ENCODE data around the gene LIN37.

LIN37 gene, protein sequence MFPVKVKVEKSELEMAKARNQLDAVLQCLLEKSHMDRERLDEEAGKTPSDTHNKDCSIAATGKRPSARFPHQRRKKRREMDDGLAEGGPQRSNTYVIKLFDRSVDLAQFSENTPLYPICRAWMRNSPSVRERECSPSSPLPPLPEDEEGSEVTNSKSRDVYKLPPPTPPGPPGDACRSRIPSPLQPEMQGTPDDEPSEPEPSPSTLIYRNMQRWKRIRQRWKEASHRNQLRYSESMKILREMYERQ

DNA sequence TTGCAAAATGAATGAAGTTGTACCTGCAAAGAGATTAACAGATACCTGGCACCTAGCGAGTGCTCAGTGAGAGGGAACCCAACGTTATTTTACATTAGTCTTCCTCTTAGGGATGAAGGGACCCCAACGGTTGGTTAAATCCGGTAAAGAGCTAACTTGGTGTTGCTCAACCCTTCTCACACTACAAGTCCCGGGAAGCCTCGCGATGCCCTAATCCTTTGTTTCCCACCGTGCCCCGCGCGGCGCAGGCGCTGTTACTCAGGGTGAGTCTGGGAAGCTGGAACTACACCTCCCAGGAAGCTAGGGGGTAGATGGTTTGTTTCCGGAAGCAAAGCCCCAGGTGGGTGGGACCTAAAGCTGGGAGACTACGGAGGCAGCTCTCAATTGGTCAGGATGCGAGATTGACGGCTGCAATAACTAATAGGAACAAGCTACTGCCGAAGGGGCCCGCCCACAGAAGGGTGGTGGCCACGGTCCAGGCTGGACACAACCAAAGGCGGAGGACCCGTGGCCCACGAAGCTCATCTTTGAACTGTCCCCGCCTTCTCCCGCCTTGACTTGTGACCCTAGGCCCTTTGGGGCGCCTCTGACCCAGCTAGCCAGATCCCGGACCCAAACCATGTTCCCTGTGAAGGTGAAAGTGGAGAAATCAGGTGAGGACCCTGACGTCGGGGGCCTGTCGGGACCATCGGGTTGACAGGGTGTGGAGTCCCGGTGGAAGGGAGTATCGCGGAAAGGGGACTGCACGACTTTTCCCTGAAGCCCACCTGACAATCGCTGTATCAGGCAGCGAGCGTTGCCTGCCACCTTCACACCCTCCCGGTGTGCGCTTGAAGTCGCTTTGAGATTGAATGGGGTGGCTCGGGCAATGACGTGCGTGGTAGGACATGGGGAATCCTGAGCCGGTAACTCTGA lies at the start of gene LIN37:
TSS of gene LIN37 (plus strand) at position 471 of the 915 bp plus-strand sequence. CDS start at position 620, 149 bp downstream.
- peak; percentile 96 to 98 for DNase-seq (ENCODE audit: low read depth in 1 of 2, low spot score in 1 of 2)

DNA sequence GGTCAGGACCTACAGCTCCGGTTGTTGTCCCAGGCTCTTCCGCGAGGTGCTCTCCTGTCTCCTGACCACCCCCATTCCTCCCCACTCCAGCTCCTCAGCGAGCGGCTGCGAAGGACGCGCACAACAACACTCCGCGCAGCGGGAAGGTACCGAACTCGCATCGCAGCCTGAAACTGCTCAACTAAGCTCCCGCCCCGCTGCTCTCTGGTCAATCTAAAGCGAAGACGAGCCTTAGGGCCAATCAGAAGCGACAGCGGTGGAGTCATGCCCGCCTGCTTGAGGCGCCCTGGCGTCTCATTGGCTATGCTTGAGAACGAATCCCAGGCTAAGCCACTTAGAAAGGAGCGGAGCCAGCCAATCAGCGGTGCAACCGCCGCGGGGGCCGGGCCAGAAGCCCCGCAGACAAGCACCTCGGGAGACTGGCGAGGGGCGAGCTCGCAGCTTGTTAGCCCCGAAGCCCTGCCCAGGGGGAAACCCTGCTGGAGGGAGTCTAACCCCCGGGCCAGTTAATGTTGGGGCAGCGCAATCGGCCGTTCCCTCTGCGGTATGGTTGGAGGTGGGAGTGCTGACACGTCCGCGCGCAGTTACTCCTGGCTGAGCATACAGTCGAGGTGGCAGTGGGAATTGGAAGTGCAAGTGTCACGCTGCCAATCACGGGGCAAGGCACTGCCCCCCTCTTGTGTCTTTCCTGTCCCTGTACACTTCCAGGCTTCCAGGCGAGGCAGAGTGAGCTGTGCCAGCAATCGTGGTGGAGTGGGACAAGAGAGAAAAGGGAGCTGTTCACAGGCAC lies 46.0 kb upstream of the LIN37 start:
- peak; percentile 79 to 86 for DNase-seq (ENCODE audit: low read depth in 1 of 2, low spot score in 1 of 2)

DNA sequence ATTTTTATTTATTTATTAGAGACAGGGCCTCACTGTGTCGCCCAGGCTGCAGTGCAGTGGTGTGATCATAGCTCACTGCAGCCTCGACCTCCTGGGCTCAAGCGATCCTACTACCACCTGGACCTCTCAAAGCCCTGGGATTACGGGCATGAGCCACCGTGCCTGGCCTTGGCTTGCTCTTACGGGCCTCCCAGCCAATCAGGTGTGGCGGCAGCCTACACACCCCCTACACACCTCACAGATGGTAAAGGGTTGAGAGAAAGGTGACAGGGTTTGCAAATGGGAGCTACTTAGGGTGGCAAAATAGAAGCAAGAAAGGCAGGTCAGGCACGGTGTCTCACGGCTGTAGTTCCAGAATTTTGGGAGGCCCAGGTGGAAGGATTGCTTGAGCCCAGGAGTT lies 45.0 kb upstream of the LIN37 start:
- DNase-seq (ENCODE audit: low read depth in 1 of 2, low spot score in 1 of 2), result no peak

DNA sequence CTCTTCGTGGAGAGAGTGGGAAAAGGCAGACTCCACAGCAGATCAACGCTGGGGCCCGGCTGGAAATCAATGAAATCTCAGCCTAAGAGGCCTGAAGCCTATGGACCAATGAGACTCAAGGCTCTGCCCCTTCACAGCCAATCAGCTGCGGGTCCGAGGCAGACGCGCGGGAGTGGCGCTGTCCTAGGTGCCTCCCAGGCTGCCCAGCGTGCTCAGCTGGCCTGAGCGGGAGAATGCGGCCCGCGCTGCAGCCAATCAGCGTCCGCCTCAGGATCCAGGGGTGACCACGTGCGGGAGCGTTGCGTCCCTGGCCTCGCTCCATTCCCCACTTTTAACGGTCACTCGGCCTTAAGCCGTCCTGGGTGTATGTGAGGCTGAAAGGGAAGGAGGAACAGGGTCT lies 44.2 kb upstream of the LIN37 start, which contains the start of gene ZBTB32:
TSS of gene ZBTB32 (plus strand) at position 341 of the 400 bp plus-strand sequence. CDS start 10,069 bp downstream, outside the sequence.
- no peak for DNase-seq (ENCODE audit: low read depth in 1 of 2, low spot score in 1 of 2)

DNA sequence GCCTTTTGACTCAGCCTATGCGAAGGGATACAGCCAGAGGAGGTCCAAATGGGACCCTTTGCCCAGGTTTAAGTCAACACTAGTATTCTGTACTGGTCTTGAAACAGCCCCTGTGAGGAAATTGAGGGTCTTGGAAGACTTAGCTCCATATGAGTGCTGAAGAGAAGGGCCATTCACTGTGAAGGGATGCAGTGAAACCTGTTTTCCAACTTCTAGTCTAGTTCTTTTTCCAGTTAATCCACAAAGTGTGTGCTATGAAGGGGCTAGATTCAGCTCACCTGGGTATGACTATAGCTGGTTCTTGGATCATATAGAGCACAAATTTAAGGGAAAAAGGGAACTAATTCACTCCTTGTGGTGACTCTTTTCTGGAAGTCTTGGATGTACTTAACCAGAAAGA lies 40.0 kb upstream of the LIN37 start:
- DNase-seq (ENCODE audit: low read depth in 1 of 2, low spot score in 1 of 2), result no peak

DNA sequence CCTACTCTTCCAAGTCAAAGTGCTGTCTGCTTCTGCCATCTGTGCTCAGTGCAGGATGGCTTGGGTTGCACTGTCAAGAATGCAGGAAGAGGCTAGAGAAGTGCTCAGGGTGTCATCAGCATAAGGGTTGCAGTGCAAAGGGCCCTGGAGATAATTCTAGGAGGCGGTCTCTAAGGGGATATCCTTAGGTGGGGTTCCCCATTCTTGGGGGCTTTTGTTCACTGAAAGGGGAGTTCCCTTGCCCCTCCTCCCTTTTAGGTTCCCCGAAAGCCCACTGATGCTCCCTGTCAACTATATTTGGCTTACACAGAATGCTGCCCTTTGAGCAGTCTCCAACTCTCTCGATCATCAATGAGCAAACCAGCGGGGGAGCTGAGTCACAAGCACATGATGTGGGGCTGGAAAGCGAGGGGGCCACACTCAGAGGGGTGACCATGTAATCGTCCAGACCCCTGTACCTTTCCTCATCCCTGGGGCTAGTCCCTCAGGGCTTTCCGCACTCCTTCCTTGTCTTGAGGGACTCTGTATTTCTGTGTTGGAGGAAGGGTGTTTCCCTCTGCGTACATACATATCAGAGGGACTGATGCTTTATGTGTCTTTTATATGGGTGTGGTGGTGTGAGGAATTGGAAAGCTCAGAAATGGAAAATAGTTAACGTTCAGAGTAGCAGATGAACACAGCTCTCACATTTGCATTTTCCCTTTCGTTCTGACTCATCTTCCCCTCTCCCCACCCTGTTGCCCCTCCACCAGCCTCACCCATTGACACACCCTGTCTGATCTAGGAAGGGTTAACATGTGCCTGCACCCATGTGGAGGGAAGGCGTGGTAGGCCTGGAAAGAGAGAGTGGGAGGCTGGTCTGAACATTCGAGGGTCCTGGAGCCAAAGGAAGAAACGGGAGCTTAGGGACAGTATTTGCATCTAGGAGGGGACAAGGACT lies 37.3 kb upstream of the LIN37 start:
- DNase-seq (ENCODE audit: low read depth in 1 of 2, low spot score in 1 of 2), result peak in 1 of 2 donors; percentile 29

DNA sequence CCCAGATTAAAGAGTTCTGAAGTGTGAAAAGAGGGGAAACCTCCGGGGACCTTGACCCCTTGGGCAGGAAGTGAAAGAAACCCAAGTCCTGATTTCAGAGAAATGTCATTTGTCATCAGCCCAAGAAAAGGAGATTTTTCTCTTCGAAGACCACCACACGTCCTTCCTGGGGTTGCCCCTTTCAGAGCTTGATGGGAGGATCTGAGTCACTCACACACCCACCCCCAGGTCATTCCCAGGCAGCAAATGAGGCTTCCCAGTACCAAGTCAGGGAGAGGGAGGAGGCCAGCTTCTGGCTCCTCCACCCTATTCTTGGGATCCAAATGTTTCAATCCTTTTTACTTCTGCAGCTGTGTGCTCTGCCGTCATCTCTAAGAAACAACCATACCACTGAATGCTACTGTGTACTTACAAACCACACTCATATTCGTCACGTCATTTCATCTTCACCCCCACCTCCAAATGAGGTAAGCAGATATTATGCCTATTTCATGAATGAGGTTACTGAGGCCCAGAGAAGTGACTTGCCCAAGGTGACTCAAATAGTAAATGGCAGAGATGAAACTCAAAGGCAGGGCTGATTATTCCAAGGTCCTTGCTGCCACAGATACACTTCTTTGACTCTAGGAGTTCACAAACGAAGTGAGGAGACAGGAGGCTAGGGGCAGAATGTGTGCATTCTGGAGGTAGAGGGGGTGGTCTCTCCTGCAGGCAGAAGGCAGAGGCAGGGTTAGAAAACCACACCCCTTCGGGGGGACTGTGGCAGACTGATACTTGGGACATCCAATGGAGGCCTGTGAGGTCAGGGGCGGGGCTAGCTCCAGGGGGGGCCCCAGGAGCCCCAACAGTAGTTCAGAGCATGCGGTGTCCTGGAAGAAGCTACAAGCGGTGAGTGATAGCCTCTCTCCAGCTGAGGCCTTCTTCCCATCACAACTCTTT lies 35.5 kb upstream of the LIN37 start:
- peak in 1 of 2 donors; percentile 28 for DNase-seq (ENCODE audit: low read depth in 1 of 2, low spot score in 1 of 2)

DNA sequence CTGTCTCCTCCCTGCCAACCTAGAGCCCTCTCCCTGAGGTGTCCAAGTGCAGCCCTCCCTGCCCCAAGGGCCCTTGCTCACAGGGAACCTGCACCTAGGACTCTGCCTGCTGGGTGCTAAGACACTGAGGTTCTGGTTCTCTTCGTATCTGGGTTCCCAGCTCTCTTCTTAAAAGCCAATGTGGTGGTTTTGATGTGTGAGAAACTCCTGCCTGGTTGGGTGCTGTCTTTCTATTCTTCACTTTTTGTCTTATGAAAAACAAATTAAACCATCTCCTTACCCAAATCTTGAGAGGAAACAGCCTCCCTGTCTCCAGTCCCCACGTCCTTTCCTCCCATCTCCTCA lies 34.9 kb upstream of the LIN37 start:
- DNase-seq (ENCODE audit: low read depth in 1 of 2, low spot score in 1 of 2), result no peak

DNA sequence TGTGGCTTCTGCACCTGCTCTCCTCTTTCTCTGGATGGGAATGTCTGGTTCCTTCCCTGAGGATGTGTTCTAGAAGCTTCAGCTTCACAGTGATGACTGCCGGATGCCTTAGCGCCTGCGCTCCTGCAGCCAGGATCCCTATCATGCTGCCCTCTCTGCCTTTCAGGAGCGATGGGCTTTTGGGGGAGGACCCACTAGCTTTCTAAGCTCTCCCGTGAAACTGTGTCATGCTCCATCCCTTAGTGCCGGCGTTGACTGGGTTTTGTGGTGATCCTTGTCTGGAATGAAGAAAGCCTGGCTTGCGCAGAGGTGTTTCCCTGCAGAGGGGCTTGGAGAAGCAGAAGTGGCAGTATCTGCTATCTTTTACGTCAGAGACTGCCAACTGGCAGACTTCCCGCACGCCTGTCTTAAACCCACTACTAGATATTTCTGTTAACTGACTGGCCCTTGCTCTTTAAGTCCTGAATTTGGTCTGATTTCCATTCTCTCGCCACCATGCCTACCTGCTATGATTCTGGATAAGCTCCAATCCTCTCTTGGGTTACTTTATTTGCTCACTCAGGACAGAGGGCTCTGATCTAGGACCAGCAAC lies 34.4 kb upstream of the LIN37 start:
- no peak for DNase-seq (ENCODE audit: low read depth in 1 of 2, low spot score in 1 of 2)

DNA sequence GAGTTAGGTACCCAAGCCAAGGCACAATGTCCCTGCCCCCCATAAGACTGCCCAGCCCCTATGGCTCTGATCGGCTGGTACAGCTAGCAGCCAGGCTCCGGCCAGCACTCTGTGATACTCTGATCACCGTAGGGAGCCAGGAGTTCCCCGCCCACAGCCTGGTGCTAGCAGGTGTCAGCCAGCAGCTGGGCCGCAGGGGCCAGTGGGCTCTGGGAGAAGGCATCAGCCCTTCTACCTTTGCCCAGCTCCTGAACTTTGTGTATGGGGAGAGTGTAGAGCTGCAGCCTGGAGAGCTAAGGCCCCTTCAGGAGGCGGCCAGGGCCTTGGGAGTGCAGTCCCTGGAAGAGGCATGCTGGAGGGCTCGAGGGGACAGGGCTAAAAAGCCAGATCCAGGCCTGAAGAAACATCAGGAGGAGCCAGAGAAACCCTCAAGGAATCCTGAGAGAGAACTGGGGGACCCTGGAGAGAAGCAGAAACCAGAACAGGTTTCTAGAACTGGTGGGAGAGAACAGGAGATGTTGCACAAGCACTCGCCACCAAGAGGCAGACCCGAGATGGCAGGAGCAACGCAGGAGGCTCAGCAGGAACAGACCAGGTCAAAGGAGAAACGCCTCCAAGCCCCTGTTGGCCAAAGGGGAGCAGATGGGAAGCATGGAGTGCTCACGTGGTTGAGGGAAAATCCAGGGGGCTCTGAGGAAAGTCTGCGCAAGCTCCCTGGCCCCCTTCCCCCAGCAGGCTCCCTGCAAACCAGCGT lies 33.6 kb upstream of the LIN37 start:
- DNase-seq (ENCODE audit: low read depth in 1 of 2, low spot score in 1 of 2), result no peak

DNA sequence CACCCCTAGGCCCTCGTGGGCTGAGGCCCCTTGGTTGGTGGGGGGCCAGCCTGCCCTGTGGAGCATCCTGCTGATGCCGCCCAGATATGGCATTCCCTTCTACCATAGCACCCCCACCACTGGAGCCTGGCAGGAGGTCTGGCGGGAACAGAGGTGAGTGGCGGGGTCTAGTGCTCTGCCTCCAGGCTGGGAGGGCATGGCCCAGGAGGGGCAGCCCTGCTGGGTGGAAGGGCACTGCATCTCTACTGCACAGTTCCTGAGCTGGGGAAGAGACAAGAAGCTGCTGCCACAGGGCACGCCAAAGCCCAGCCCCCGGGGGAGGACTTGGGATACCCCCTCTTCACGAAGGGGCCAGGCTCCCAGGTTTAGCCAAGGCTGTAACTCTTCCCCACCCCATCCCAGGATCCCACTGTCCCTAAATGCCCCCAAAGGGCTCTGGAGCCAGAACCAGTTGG lies 33.0 kb upstream of the LIN37 start:
- no peak for DNase-seq (ENCODE audit: low read depth in 1 of 2, low spot score in 1 of 2)

DNA sequence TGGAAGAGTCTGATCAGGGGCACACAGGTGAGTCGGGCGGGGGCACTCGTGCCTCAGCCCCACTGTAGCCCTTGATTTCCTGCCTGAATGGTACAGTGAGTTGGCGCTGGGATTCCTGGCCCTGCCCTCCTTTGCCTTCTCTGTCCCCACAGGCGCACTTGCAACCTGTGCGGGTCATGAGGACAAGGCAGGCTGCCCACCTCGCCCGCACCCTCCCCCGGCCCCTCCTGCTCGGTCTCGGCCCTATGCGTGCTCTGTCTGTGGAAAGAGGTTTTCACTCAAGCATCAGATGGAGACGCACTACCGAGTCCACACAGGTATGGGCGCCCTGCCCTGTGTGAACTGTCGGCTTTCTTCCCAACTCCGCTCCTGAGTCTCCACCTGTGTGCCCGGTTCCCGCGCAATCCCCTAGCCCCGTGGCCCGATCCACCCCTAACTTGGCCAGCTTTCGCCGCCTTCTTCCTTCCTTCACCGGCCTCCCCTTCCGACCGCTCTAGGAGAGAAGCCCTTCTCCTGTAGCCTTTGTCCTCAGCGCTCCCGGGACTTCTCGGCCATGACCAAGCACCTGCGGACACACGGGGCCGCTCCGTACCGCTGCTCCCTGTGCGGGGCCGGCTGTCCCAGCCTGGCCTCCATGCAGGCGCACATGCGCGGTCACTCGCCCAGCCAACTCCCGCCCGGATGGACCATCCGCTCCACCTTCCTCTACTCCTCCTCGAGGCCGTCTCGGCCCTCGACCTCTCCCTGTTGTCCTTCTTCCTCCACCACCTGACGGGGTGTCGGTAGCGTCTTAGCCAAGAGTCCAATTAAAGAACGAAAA lies 32.2 kb upstream of the LIN37 start:
- no peak for DNase-seq (ENCODE audit: low read depth in 1 of 2, low spot score in 1 of 2)

DNA sequence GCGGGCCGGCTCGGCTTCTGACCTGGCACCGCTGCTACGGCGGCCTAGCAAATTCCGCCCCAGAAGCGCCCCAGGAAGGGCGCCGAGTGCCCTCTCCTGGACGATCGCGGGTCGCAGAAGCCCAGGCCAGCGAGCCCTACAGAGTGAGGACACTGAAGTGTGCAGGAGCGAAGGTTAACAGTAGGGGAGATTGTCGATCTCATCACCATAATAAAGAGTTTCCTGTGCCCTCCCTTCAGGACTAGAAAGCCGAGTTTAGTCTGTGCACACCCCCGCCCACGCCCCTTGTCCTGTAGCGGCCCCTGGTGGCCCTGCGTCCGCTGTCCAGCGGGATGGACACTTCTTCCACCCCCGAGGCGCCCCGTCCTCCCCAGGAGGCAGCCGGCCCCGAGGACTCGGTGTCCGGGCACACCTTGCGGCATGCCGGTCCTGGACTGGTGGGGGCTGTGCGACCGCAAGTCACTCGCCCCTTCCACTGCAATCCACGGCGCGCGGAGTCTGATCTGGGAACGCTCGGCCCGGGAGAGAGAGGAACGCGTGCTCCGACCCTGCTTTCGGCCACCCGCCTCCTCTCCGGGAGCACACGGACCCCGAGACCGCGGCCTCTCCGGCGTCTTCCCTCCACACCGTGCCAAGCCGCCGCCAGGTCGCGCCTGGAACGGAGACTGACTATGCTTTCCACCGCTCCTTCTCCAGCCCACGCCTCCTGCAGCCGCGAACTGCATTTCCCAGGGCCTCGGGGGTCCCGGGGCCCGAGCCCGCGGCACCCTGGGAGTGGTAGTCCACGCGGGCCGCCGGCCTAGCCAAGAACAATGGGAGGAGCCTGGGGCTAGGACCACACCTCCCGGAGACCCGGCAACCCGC lies 31.3 kb upstream of the LIN37 start:
- peak; percentile 92 to 95 for DNase-seq (ENCODE audit: low read depth in 1 of 2, low spot score in 1 of 2)

DNA sequence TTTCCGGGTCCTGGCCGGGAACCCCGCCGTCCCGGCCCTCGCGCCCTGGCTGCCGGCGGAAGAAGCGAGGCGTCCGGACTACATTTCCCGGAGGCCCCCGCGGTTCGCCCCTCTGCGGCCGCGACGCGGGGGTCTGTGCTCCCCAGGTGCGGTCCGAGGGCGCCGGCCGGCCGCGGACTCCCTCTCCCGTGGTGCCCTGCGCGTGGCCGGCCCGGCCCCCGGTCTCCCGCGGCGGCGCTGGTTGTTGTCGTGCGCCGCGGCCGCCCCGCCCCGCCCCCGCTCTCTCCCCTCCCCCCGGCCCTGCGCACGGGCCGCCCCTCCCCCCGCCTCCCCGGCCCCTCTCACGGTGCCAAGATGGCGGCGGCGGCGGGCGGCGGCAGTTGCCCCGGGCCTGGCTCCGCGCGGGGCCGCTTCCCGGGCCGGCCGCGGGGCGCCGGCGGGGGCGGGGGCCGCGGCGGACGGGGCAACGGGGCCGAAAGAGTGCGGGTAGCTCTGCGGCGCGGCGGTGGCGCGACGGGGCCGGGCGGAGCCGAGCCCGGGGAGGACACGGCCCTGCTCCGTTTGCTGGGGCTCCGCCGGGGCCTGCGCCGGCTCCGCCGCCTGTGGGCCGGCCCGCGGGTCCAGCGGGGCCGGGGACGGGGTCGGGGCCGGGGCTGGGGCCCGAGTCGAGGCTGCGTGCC lies 30.6 kb upstream of the LIN37 start, which contains the start of gene KMT2B:
TSS of gene KMT2B (plus strand) at position 339 of the 680 bp plus-strand sequence. CDS start at position 355, 16 bp downstream.
- DNase-seq (ENCODE audit: low read depth in 1 of 2, low spot score in 1 of 2), result no peak

DNA sequence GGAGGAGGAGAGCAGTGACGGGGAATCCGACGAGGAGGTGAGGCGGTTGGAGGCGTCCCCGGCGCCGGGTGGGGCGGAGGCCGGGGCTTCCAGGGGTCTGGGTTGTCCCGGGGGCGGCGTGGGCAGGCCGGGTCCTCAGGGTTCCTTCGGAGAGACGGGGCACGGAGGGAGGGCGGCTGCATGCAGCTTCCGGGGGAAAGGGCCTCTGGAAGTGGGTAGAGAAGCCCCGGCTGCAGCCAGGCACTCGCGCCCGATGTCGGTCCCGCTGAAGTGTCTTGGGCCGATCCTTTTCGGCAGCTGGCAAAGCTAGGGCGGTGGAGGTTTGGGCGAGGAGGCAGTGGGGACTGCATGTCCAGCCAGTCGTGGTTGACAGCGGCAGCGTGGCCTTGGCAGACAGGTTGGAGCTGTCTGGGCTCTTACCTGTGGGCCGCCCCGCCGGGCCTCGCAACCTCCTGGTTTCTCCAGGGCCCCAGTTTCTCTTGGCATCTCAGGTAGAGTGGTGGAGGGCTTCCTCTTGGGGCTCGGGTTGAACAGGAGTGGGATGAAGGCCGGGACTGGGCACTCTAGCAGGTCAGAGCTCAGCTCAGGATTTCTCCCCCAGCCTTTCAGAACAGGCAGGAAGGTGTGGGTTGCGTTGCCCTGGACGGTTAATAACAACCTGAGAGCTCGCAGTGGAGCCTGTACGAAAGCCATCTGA lies 29.9 kb upstream of the LIN37 start:
- peak; percentile 22 to 37 for DNase-seq (ENCODE audit: low read depth in 1 of 2, low spot score in 1 of 2)

All from activated T-helper 1 cell treated with anti-CD3 and anti-CD28 coated beads, Interleukin-2, amount 50 U/mL, for 16 hours (primary cell).